Islet of Langerhans (tissue), 1 donor: ENCODE data around the gene MRPS23.

Source experiments
- FAIRE-seq: peaks from one replicate; lab custom pipeline; 2011; peaks lifted over from hg19 to GRCh38; lab: Jason Lieb, UNC

Gene MRPS23

GRCh38 chr17:57849874-57850754 lies at the start of gene MRPS23:
MRPS23 (minus strand) TSS chr17:57850044; CDS start chr17:57850010, 34 bp downstream.
- FAIRE-seq = no peak

- FAIRE-seq = no peak
Observed at GRCh38 chr17:57899391-57899790, 49.5 kb upstream of the MRPS23 start.

- no peak for FAIRE-seq
Observed at GRCh38 chr17:57898487-57899311, 48.9 kb upstream of the MRPS23 start.

GRCh38 chr17:57895382-57896060 lies 45.7 kb upstream of the MRPS23 start:
- no peak for FAIRE-seq

- FAIRE-seq = no peak
Observed at GRCh38 chr17:57894848-57895247, 45.0 kb upstream of the MRPS23 start.

- peak; percentile 79 for FAIRE-seq
Observed at GRCh38 chr17:57892820-57893595, 43.2 kb upstream of the MRPS23 start.

- no peak for FAIRE-seq
Observed at GRCh38 chr17:57892146-57892819, 42.4 kb upstream of the MRPS23 start.

- no peak for FAIRE-seq
Observed at GRCh38 chr17:57890857-57891232, 41.0 kb upstream of the MRPS23 start.

GRCh38 chr17:57889892-57890856 lies 40.3 kb upstream of the MRPS23 start:
- FAIRE-seq = no peak

GRCh38 chr17:57889252-57889651 lies 39.4 kb upstream of the MRPS23 start:
- FAIRE-seq = no peak

- FAIRE-seq = no peak
Observed at GRCh38 chr17:57888311-57889216, 38.7 kb upstream of the MRPS23 start.

GRCh38 chr17:57887161-57887560 lies 37.3 kb upstream of the MRPS23 start:
- no peak for FAIRE-seq

- no peak for FAIRE-seq
Observed at GRCh38 chr17:57886020-57886419, 36.2 kb upstream of the MRPS23 start.

- no peak for FAIRE-seq
Observed at GRCh38 chr17:57885148-57885915, 35.5 kb upstream of the MRPS23 start.

- no peak for FAIRE-seq
Observed at GRCh38 chr17:57881783-57882351, 32.0 kb upstream of the MRPS23 start.

- no peak for FAIRE-seq
Observed at GRCh38 chr17:57881143-57881542, 31.3 kb upstream of the MRPS23 start.

- FAIRE-seq = no peak
Observed at GRCh38 chr17:57880086-57880456, 30.2 kb upstream of the MRPS23 start.
